ENCODE measurements around the gene EPHA5.

Gene EPHA5

GRCh38 chr4:65472531-65472930 lies 197.8 kb downstream of the EPHA5 start:
- DNase-seq: no peak

- DNase-seq: no peak
Measured at GRCh38 chr4:65467068-65467680, 203.1 kb downstream of the EPHA5 start.

GRCh38 chr4:65461781-65462180 lies 208.5 kb downstream of the EPHA5 start:
- no peak for DNase-seq

DNA sequence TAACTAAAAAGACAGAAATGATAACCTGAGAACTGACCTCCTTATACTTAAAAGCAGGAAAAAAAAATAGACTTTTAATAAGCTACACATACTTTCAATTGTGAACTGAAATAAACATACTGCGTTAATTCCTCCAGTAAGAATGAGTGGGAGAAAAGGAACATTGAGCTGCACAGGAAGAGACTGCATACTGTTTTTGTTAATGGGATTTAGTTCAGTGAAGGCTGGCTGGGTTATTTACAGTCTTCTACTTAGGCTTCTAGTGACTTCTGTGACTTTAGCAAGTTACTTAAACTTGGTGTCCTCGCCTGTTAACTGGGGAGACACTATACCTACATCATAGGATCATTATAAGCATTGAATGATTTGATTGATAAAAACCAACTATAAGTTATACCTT lies 213.3 kb downstream of the EPHA5 start:
- DNase-seq: no peak

DNA sequence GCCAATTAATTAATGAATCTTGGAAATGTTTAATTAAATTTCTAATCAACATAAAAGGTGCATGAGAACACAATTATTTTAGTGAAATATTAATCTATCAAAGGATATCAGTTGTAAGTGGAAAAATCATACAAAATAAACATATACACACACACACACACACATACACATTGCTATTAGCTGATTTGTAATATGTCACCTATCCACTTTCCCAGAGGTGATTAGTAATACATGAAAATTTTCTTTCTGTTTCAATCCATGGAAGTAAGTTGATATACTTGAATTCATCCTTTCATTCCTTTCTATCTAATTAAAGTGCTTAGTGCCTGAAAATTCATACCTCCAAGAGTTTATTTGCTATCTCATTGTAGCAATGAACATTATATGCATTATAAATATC lies 213.7 kb downstream of the EPHA5 start:
- no peak for DNase-seq

GRCh38 chr4:65453398-65453797 lies 216.9 kb downstream of the EPHA5 start:
- no peak for DNase-seq

DNA sequence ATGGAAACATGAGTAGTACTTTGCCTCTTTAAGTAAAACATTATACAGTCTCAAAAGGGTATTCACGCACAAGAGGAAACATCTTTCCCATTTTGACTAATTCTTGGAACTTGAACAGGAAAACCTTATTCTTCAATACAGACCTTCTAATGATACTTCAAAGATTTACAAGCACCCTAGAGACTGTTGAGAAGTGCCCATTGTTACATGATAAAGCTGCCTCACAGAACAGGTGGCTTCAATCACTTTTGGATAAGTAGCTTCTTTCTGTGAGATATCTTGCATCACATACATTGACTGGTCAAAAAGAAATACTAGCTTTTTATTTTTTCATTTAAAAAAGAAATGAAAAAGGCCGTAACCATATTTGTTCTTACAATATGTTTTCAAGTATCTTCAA lies 219.4 kb downstream of the EPHA5 start:
- DNase-seq: no peak

DNA sequence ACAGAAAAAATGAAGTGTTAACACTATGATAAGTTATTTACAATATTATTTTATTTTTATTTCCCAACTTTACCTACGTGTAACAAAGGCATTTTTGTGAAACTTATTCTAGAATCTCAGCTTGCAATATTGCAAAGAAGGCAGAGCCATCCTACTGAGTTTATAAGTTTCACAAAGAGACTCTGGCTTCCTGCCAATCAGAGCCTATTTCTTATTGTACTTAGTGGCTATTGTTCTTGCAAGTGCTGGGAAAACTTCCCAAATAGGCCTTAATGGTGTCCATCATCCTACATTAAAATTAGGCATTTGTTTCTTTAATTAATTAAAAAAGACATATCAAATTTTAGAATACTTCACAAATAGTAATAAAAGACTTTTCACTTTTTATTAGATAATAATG lies 233.2 kb downstream of the EPHA5 start:
- no peak for DNase-seq

GRCh38 chr4:65422109-65422508 lies 248.2 kb downstream of the EPHA5 start:
- DNase-seq: no peak

DNA sequence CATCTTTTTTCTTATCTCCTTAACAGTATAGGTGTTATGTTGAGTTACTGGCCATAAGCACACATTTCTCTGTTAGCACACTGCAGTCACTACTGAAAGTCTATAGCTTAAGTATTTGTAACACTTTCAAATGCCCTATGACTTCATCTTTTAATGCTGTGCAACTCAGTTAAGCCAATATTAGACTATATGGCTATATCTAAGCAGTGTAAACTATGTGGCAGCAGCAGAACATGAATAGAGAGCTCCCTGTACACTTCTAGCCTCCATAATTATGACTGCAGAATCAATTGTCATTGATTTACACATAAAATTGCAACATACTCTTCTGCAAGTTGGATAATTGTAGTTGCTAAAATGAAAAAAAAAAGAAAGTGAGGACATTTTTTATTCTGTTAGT lies 250.3 kb downstream of the EPHA5 start:
- no peak for DNase-seq

- no peak for DNase-seq
Measured at GRCh38 chr4:65416891-65417290, 253.4 kb downstream of the EPHA5 start.

- no peak for DNase-seq
Measured at GRCh38 chr4:65407483-65407882, 262.8 kb downstream of the EPHA5 start.

GRCh38 chr4:65401083-65401482 lies 269.2 kb downstream of the EPHA5 start:
- DNase-seq: no peak

GRCh38 chr4:65399084-65399483 lies 271.2 kb downstream of the EPHA5 start:
- no peak for DNase-seq

- DNase-seq: no peak
Measured at GRCh38 chr4:65393078-65393477, 277.2 kb downstream of the EPHA5 start.

DNA sequence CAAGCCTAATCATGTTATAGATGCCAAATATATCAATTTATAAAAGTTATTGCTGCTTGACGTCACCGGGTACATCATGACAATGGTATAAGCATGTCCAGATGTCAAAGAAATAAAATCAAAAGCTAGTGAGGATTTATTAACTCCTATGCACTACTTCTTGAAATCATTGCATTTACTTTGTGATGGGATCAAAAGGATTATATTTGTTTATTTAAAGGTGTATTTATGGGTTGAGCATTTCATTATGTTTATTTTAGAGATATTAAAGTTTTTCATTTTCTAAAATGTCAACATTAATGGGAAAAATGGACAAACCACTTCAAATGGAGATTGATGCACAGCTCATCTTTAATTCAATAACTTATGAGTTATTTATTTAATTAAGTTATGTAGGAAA lies 277.8 kb downstream of the EPHA5 start:
- DNase-seq: no peak

DNA sequence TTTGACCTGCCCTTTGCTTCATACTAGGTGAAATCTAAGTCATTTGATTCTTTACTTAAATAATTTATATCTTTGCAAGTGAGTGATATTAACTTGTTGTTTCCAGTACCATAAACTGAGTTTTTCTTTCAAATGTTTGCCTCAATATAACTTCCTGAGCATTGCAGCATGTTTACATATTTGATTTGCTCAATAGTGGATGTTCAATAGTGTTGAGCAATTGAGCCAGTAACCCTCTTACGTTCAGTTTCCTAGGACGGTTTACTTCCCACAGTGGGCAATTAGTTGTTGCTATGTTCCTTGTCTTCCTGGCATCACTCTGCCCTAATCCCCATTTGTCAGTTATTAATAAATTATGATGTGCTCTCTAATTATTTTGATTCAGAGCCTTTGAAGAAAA lies 278.5 kb downstream of the EPHA5 start:
- DNase-seq: no peak

GRCh38 chr4:65391382-65391781 lies 278.9 kb downstream of the EPHA5 start:
- DNase-seq: no peak

GRCh38 chr4:65386927-65387326 lies 283.4 kb downstream of the EPHA5 start:
- no peak for DNase-seq

DNA sequence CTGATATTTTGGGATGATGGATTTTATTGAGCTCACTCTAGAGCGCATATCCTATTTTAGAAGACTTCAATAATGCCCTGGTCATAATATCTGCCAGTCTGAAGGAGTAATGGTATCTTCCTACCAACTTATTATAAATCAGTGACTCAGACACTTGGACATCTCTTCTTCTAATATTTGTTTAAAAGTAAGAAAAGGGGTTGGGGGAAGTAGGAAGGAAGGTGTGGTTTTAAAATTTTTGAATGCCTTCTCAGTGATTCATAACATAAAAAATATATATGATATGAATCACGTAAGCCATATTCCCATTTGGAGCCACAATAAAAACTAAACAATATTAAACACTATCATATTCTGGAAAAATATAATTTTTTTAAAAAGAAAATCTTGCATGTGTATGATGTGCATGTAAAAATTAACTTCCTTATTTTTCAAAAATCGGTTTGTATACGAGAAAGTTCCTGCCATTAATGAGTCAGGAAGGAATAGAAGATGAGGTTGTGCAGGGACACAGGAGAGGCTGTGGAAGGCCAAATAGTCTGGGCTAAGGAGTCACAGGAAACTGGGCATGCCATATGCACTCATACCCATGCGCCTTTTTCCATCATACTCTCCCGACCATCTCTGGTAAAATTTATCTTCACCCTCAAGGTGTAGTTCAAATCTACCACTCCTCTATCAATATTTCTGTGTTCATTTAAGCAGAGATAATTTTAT lies 286.5 kb downstream of the EPHA5 start:
- no peak for DNase-seq

GRCh38 chr4:65381648-65382047 lies 288.6 kb downstream of the EPHA5 start:
- DNase-seq: no peak

- DNase-seq: no peak
Measured at GRCh38 chr4:65370709-65371108, 299.6 kb downstream of the EPHA5 start.

GRCh38 chr4:65367306-65367705 lies 303.0 kb downstream of the EPHA5 start:
- DNase-seq: no peak

DNA sequence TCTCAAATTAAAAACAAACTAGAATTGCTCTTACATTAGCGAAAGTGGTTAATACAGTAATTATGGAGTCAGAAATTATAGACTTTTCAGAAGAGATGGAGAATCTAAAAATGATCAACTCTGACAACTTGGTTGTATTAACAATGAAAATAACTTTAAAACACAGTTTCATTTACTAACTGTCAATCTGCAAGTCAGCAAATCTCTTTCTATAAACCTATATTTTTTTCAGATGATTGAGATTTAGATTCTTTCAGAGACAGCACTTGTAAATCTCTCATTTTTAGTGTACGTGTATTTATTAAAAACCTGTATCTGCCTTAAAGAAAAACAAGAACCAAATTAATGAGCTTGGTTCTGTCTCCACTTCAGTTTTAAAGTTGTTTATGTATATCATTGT lies 311.4 kb downstream of the EPHA5 start:
- DNase-seq: no peak

- no peak for DNase-seq
Measured at GRCh38 chr4:65353098-65353497, 317.2 kb downstream of the EPHA5 start.
